ENCODE measurements around the gene ILK. TPM values are rescaled to one million over a fixed set of nuclear protein-coding genes. Genes with fewer than 3 reads are reported as not detected.

Gene ILK
- total and polyA plus RNA-seq, 2 donors (not counting 3 experiments of a cell fraction or from before 2014, with no cell fraction given), result 221 to 296 TPM

GRCh38 chr11:6566704-6567370 is 36.7 kb upstream of the ILK start:
- no peak overlapping the region for H3K4me3 ChIP-seq (replicated peaks in 1 of 3; ENCODE audit: insufficient read depth in 1 of 3, low read depth in 1 of 3, low read length in 3 of 3)
- H3K4me1 ChIP-seq (ENCODE audit: control insufficient read depth, extremely low read depth, insufficient read depth, low read length), result peaks cover 6% of the 10 kb centered on the region
- H3K27ac ChIP-seq (ENCODE audit: insufficient read depth, low read depth, low read length), result no peak overlapping the region
- H3K9me3 ChIP-seq (replicated peaks; ENCODE audit: control insufficient read depth, insufficient read depth, low read length), result no peaks in the 10 kb centered on the region
- no peaks in the 10 kb centered on the region for H3K27me3 ChIP-seq (ENCODE audit: control insufficient read depth in 2 of 2, insufficient read depth in 2 of 2, low read length in 2 of 2)
- H4K20me1 ChIP-seq (replicated peaks; ENCODE audit: control insufficient read depth, extremely low read depth, insufficient read depth, low read length), result no peaks in the 10 kb centered on the region
- H2AFZ ChIP-seq (ENCODE audit: low read depth, low read length), result no peak overlapping the region
- POLR2A ChIA-PET, result no interaction called here
- H3K4me2 ChIP-seq (ENCODE audit: insufficient read depth, low read length), result no peak overlapping the region
- no peak for FAIRE-seq
- no peaks in the 10 kb centered on the region for H3K79me2 ChIP-seq (ENCODE audit: control insufficient read depth, insufficient read depth, low read length)
- TF ChIP-seq MAX (IDR thresholded peaks at IDR 0.05; ENCODE audit: insufficient read depth, insufficient read length) (no peak), JUN (IDR thresholded peaks at IDR 0.05; ENCODE audit: borderline replicate concordance, insufficient read depth, insufficient read length, low read depth) (no peak), MYC (IDR thresholded peaks at IDR 0.05; ENCODE audit: low read depth, low read length) (no peak), CTCF (IDR thresholded peaks at IDR 0.05; ENCODE audit: extremely low read depth in 1 of 2, insufficient read depth in 1 of 2, low read depth in 1 of 2, low read length in 2 of 2) (no peak), FOS (IDR thresholded peaks at IDR 0.05; ENCODE audit: borderline replicate concordance, insufficient read depth, low read length) (no peak), EZH2 (IDR thresholded peaks at IDR 0.05; ENCODE audit: borderline replicate concordance, low read depth, low read length, severe bottlenecking) (no peak), POLR2AphosphoS5 (IDR thresholded peaks at IDR 0.05; ENCODE audit: insufficient read depth, low read depth, low read length) (no peak), POLR2A (IDR thresholded peaks at IDR 0.05; ENCODE audit: low read depth, low read length) (no peak), GATA2 (IDR thresholded peaks at IDR 0.05; ENCODE audit: insufficient read depth, insufficient read length, low read depth, low read length) (no peak)
- no peak for DNase-seq (ENCODE audit: low read depth, low spot score)
- intact Hi-C loops (cut with micrococcal nuclease) (no loop called here), dilution Hi-C loops (cut with MboI; ENCODE audit: extremely low pct_ligation_motif_present, low sequenced_read_pairs) (no loop called here)
- no peak overlapping the region for H3K9ac ChIP-seq (replicated peaks; ENCODE audit: extremely low read depth, insufficient read depth, low read length)
- H3K9me1 ChIP-seq (replicated peaks; ENCODE audit: control insufficient read depth, extremely low read depth, insufficient read depth, low read length), result no peaks in the 10 kb centered on the region
- no TSS peak for BruUV-seq (replicated peaks)
- no peaks in the 10 kb centered on the region for H3K36me3 ChIP-seq (ENCODE audit: control insufficient read depth in 2 of 2, extremely low read depth in 1 of 2, insufficient read depth in 2 of 2, low read length in 2 of 2)
- CTCF ChIA-PET, result interaction anchor here (1.5 kb wide), 1 partner anchor 16 kb away, joined by 4 read pairs; no protein-coding TSS in a partner anchor

Data from endothelial cell of umbilical vein (primary cell).